Activated T-cell treated with anti-CD3 and anti-CD28 coated beads, Interleukin-2, amount 50 U/mL, for 4 hours (primary cell): ENCODE data around the gene LIMS4. TPM values are rescaled to one million over a fixed set of nuclear protein-coding genes. Genes with fewer than 3 reads are reported as not detected.
"Not testable (repeated sequence)": the region's sequence is repeated elsewhere in the genome, so short reads cannot be mapped to it uniquely, and the experiment has no call there.

ENCODE experiments used
- ATAC-seq, 2 donors: fragments of 200-7000 bp; cut with Tn5 transposase; one replicate each; pipeline ENCODE4 v1.10.0; 2021
- DNase-seq: peaks from one replicate; pipeline ENCODE4 v3.0.0-alpha.2; 2020
- H3K27me3 Mint-ChIP-seq: one replicate; pipeline ENCODE4 v1.8.0; 2021; ENCODE audit warnings: low read depth, mixed read lengths
- H3K36me3 Mint-ChIP-seq: one replicate; pipeline ENCODE4 v1.8.0; 2022; ENCODE audit warnings: mixed read lengths; ENCODE audit not compliant: insufficient read depth
- H3K4me1 Mint-ChIP-seq: one replicate; pipeline ENCODE4 v1.8.0; 2021; ENCODE audit warnings: low read depth, mixed read lengths
- H3K4me3 Mint-ChIP-seq: one replicate; pipeline ENCODE4 v1.8.0; 2021; ENCODE audit warnings: mild to moderate bottlenecking, moderate library complexity, mixed read lengths
- H3K9me3 Mint-ChIP-seq: one replicate; pipeline ENCODE4 v1.8.0; 2021; ENCODE audit warnings: mixed read lengths
- total RNA-seq, 3 donors: library from RNA; stranded (reverse); gene quantifications; one replicate each; pipeline ENCODE4 v1.2.1, GENCODE V29; 2021

Gene LIMS4
- total RNA-seq, 3 donors from 2014 or later, result 0.24 to 1.2 (median 0.65) TPM

GRCh38 chr2:110462458-110462857 lies 10.2 kb downstream of the LIMS4 start:
- not testable (repeated sequence) for ATAC-seq, H3K9me3 Mint-ChIP-seq, H3K27me3 Mint-ChIP-seq, H3K36me3 Mint-ChIP-seq, H3K4me1 Mint-ChIP-seq, DNase-seq, H3K4me3 Mint-ChIP-seq

GRCh38 chr2:110460318-110460717 lies 12.3 kb downstream of the LIMS4 start:
- not testable (repeated sequence) for H3K27me3 Mint-ChIP-seq, H3K36me3 Mint-ChIP-seq, ATAC-seq, H3K4me3 Mint-ChIP-seq, DNase-seq, H3K9me3 Mint-ChIP-seq, H3K4me1 Mint-ChIP-seq

- H3K4me3 Mint-ChIP-seq, H3K27me3 Mint-ChIP-seq, ATAC-seq, H3K9me3 Mint-ChIP-seq, DNase-seq, H3K36me3 Mint-ChIP-seq, H3K4me1 Mint-ChIP-seq: not testable (repeated sequence)
Measured at GRCh38 chr2:110457214-110457590, 15.4 kb downstream of the LIMS4 start.

DNA sequence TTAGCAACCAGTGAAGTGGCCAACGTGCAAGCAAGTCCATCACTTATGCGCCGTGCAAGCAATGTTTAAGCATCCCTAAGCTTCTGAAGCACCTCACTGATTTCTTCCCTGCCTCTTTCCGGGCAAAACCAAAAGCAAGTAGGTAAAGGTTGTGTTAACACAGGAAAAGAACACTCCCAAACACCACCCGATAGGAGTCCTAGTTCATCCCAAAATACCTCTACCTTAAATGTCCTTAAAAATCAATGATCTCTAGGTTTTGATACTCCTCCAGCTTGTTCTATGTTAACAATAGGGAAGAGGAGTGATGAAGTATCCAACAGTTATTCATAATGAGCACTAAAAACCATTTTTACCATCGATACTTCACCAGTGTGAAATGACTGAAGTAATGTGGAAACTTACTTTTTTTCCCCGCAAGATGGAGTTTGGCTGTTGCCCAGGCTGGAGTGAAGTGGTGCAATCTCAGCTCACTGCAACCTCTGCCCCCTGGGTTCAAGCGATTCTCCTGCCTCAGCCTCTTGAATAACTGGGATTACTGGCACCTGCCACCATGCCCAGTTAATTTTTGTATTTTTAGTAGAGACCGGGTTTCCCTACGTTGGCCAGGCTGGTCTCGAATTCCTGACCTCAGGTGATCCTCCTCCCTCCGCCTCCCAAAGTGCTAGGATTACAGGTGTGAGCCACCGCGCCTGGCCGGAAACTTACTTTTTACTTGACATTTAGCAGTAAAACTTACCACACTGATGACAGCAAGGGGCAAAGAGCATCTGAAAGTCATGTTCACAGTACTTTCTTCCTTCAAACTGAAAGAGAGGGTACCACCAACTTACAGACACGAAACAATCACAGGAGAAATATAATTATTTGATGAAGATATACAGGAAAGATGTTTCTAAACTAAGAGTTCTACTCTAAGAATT lies 16.1 kb downstream of the LIMS4 start:
- ATAC-seq, DNase-seq: not testable (repeated sequence)

DNA sequence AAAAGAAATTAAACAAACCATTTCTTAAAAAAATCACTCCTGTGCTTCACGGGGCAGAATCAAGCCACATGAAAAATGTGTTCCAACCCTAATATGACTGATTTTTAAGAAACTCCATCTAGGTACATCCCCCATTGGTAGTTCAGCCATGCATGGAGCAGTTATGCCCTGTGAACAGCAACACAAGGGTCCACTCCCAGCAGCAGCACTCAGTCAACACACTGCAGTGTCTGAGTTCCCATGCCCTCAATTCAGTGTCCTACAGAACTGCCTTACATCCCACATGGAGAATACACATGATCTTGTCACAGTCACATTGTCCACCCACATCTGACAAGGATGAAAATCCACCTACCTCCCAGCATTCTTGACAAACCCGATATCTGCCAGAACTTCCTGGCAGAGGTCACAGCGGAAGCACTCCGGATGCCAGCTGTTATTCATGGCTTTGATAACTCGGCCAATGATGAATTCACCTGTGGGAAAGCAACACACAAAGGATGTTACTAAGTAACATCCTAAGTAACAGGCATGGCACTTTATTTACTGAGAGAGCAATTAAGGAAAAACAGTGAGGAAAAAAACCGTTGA lies 17.4 kb downstream of the LIMS4 start:
- not testable (repeated sequence) for H3K4me3 Mint-ChIP-seq, H3K9me3 Mint-ChIP-seq

More for the DNA sequence above, 16.1 kb downstream of the LIMS4 start:
- not testable (repeated sequence) for H3K9me3 Mint-ChIP-seq, H3K36me3 Mint-ChIP-seq, H3K27me3 Mint-ChIP-seq, H3K4me1 Mint-ChIP-seq, H3K4me3 Mint-ChIP-seq

GRCh38 chr2:110450951-110451350 lies 21.7 kb downstream of the LIMS4 start:
- DNase-seq, H3K4me1 Mint-ChIP-seq, H3K27me3 Mint-ChIP-seq, ATAC-seq, H3K9me3 Mint-ChIP-seq, H3K36me3 Mint-ChIP-seq, H3K4me3 Mint-ChIP-seq: not testable (repeated sequence)

More for the DNA sequence above, 17.4 kb downstream of the LIMS4 start:
- H3K4me1 Mint-ChIP-seq, ATAC-seq, H3K27me3 Mint-ChIP-seq, DNase-seq, H3K36me3 Mint-ChIP-seq: not testable (repeated sequence)

- not testable (repeated sequence) for H3K9me3 Mint-ChIP-seq, H3K4me3 Mint-ChIP-seq, ATAC-seq
Measured at GRCh38 chr2:110449127-110449947, 23.3 kb downstream of the LIMS4 start.

GRCh38 chr2:110446644-110447043 lies 26.0 kb downstream of the LIMS4 start:
- not testable (repeated sequence) for H3K27me3 Mint-ChIP-seq, H3K4me1 Mint-ChIP-seq, H3K36me3 Mint-ChIP-seq, H3K9me3 Mint-ChIP-seq, DNase-seq, ATAC-seq, H3K4me3 Mint-ChIP-seq

More at GRCh38 chr2:110449127-110449947, 23.3 kb downstream of the LIMS4 start:
- not testable (repeated sequence) for DNase-seq, H3K36me3 Mint-ChIP-seq, H3K4me1 Mint-ChIP-seq, H3K27me3 Mint-ChIP-seq

GRCh38 chr2:110443305-110444005 lies 29.2 kb downstream of the LIMS4 start:
- not testable (repeated sequence) for DNase-seq, H3K36me3 Mint-ChIP-seq, H3K27me3 Mint-ChIP-seq, H3K4me1 Mint-ChIP-seq, H3K9me3 Mint-ChIP-seq, ATAC-seq, H3K4me3 Mint-ChIP-seq

GRCh38 chr2:110441905-110442304 lies 30.7 kb downstream of the LIMS4 start:
- not testable (repeated sequence) for H3K9me3 Mint-ChIP-seq, ATAC-seq, H3K36me3 Mint-ChIP-seq, DNase-seq, H3K4me1 Mint-ChIP-seq, H3K4me3 Mint-ChIP-seq, H3K27me3 Mint-ChIP-seq

DNA sequence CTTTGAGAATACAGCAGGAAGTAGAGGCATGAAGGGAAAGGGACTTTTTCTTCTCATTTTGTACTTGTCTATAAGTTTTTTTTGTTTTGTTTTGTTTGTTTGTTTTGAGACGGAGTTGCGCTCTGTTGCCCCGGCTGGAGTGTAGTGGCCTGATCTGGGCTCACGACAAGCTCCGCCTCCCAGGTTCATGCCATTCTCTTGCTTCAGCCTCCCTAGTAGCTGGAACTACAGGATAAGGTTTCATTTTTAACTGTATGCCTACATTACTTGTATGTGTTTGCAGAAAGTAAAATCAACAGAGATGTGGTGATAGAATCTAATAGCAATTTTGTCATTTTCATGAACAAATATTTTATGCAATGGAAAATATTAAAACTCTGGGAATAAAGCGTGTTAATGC lies 38.1 kb downstream of the LIMS4 start:
- H3K27me3 Mint-ChIP-seq, H3K4me3 Mint-ChIP-seq, ATAC-seq, DNase-seq, H3K9me3 Mint-ChIP-seq, H3K36me3 Mint-ChIP-seq, H3K4me1 Mint-ChIP-seq: not testable (repeated sequence)

GRCh38 chr2:110425725-110426124 lies 46.9 kb downstream of the LIMS4 start:
- not testable (repeated sequence) for H3K36me3 Mint-ChIP-seq, H3K4me3 Mint-ChIP-seq, ATAC-seq, DNase-seq, H3K9me3 Mint-ChIP-seq, H3K27me3 Mint-ChIP-seq, H3K4me1 Mint-ChIP-seq

DNA sequence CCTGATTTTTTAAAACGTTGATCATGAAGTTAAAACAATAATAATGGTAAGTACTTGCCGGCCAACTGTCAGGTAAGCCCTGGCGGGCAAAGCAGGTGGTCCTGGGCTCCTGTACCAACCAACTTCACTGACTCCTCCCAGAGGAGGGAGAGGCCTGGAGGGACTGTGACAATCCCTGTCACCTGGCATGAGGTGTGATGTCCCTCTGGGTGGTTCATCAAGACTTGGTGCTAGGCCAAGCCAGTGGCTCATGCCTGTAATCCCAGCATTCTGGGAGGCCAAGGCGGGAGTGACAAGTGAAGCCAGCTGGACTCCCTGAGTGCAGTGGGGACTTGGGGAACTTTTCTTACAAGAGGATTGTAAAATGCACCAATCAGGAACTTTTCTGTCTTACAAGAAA lies 48.2 kb downstream of the LIMS4 start:
- not testable (repeated sequence) for H3K9me3 Mint-ChIP-seq, H3K27me3 Mint-ChIP-seq, ATAC-seq, H3K4me3 Mint-ChIP-seq, DNase-seq, H3K4me1 Mint-ChIP-seq, H3K36me3 Mint-ChIP-seq

DNA sequence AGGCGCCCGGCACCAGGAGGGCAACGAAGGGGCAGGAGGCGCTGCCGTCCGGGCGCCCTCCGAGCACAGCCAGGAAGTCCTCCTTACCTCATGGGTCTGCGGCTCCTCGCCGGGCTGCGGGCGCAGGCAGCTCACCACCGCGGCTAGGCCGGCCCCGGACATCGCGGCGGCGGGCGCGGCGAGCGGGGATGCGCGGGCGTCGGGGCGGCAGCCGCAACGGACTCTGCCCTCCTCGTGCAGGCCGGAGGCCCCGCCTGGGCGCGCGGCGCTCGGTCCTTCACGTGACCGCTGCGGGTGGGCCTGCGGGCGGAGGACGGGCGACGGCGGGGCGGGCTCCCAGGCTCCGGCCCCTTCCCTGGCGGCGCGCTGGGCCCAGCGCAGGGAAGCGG lies 49.0 kb downstream of the LIMS4 start:
- H3K4me3 Mint-ChIP-seq, H3K9me3 Mint-ChIP-seq, H3K27me3 Mint-ChIP-seq, H3K36me3 Mint-ChIP-seq, DNase-seq, H3K4me1 Mint-ChIP-seq: not testable (repeated sequence)
- ATAC-seq, result peak; percentile 52 to 55
